Common myeloid progenitor, CD34-positive (primary cell): ENCODE data around the gene PELI2.

Experiments
- CTCF ChIA-PET: fragments of 350-600 bp; sonication (Branson Sonifier 250); formaldehyde crosslinking; loops from one replicate; lab custom pipeline; 2021; ENCODE audit warnings: antibody characterized with exemption; lab: Charles Lee
- POLR2A ChIA-PET: fragments of 350-600 bp; sonication (Branson Sonifier 250); formaldehyde crosslinking; loops from one replicate; lab custom pipeline; 2021; ENCODE audit warnings: antibody characterized with exemption; lab: Charles Lee
- DNase-seq, 3 donors: peaks; one replicate each; pipeline versions ENCODE4 v3.0.0 to v3.0.0-alpha.2; 2013
- H3K27ac ChIP-seq, 2 experiments: 1 replicate in 1 of 2; 2 replicates in 1 of 2; pipeline ENCODE4 v1.7.0; 2013; ENCODE audit warnings: inconsistent platforms in 2 of 2, low read length in 2 of 2, mild to moderate bottlenecking in 2 of 2, low read depth in 1 of 2, moderate library complexity in 1 of 2; ENCODE audit not compliant: severe bottlenecking in 2 of 2, insufficient read depth in 1 of 2, poor library complexity in 1 of 2
- H3K27me3 ChIP-seq, 5 experiments: replicated peaks in 2 of 5; 1 replicate in 3 of 5; 2 replicates in 2 of 5; pipeline versions ENCODE4 v1.6.1 to v1.7.0; 2013; ENCODE audit warnings: low read length in 4 of 5, mild to moderate bottlenecking in 2 of 5, moderate library complexity in 2 of 5, inconsistent platforms in 1 of 5; ENCODE audit not compliant: insufficient read depth in 5 of 5, control insufficient read depth in 4 of 5
- H3K36me3 ChIP-seq, 4 experiments: 1 replicate in 2 of 4; 2 replicates in 2 of 4; pipeline versions ENCODE4 v1.6.1 to v1.7.0; 2013; ENCODE audit warnings: low read length in 3 of 4, control low read depth in 1 of 4, mild to moderate bottlenecking in 1 of 4; ENCODE audit not compliant: control insufficient read depth in 4 of 4, insufficient read depth in 4 of 4
- H3K4me1 ChIP-seq, 4 experiments: 1 replicate in 3 of 4; 2 replicates in 1 of 4; pipeline versions ENCODE4 v1.6.1 to v1.7.1; 2013; ENCODE audit warnings: low read length in 3 of 4, mild to moderate bottlenecking in 3 of 4, control low read depth in 1 of 4, inconsistent platforms in 1 of 4, moderate library complexity in 1 of 4; ENCODE audit not compliant: control insufficient read depth in 4 of 4, insufficient read depth in 4 of 4; ENCODE audit errors: control extremely low read depth in 1 of 4
- H3K4me3 ChIP-seq, 7 experiments: 1 replicate in 4 of 7; 2 replicates in 3 of 7; pipeline versions ENCODE4 v1.5.1 to v1.7.0; 2013; ENCODE audit warnings: mild to moderate bottlenecking in 7 of 7, low read length in 6 of 7, moderate library complexity in 6 of 7, inconsistent platforms in 2 of 7, low read depth in 2 of 7, control low read depth in 1 of 7; ENCODE audit not compliant: insufficient read depth in 4 of 7, control insufficient read depth in 1 of 7; ENCODE audit errors: extremely low read depth in 1 of 7
- H3K9me3 ChIP-seq, 5 experiments: 1 replicate in 4 of 5; 2 replicates in 1 of 5; pipeline versions ENCODE4 v1.6.1 to v1.7.1; 2013; ENCODE audit warnings: low read length in 4 of 5, mild to moderate bottlenecking in 2 of 5, inconsistent platforms in 1 of 5, low read depth in 1 of 5, moderate library complexity in 1 of 5; ENCODE audit not compliant: control insufficient read depth in 4 of 5, insufficient read depth in 2 of 5; ENCODE audit errors: control extremely low read depth in 1 of 5
- WGBS: methylation state at CpG from one replicate; pipeline ENCODE4 v1.1.5; 2013; ENCODE audit not compliant: insufficient coverage; 5-methylcytosine and 5-hydroxymethylcytosine counted together

Gene PELI2

GRCh38 chr14:56271970-56272369 is 153.8 kb downstream of the PELI2 start:
- H3K27ac ChIP-seq = no peak overlapping the region
- no peak for DNase-seq
- no peak overlapping the region for H3K4me3 ChIP-seq
- POLR2A ChIA-PET = no interaction called here
- H3K9me3 ChIP-seq = no peaks in the 10 kb centered on the region
- peaks cover 0 to 3% (median under 1%) of the 10 kb centered on the region in 4 experiments for H3K36me3 ChIP-seq
- no peaks in the 10 kb centered on the region for H3K27me3 ChIP-seq
- CTCF ChIA-PET = no interaction called here
- H3K4me1 ChIP-seq = no peaks in the 10 kb centered on the region
- WGBS = 98% methylated on average over 5 of the region's 5 CpGs

- H3K9me3 ChIP-seq = no peaks in the 10 kb centered on the region
- ChIA-PET POLR2A (no interaction called here), CTCF (no interaction called here)
- WGBS = 96% methylated on average over 3 of the region's 3 CpGs
- no peaks in the 10 kb centered on the region for H3K27me3 ChIP-seq
- no peak for DNase-seq
- no peak overlapping the region for H3K27ac ChIP-seq
- H3K4me1 ChIP-seq = no peaks in the 10 kb centered on the region
- no peak overlapping the region for H3K4me3 ChIP-seq
- H3K36me3 ChIP-seq = peaks cover 0 to 3% (median under 1%) of the 10 kb centered on the region in 4 experiments
These were observed 154.9 kb downstream of the PELI2 start for GRCh38 chr14:56273155-56273554.

- peaks cover 0 to 3% (median under 1%) of the 10 kb centered on the region in 4 experiments for H3K36me3 ChIP-seq
- CTCF ChIA-PET = interaction anchor here (0.8 to 1.6 kb wide), 2 partner anchors 17 to 22 kb away, joined by 3 to 5 read pairs; no protein-coding TSS in a partner anchor
- no peak overlapping the region for H3K27ac ChIP-seq
- WGBS = no CpG with 5 or more reads among the region's 6 CpGs
- POLR2A ChIA-PET = no interaction called here
- H3K9me3 ChIP-seq = no peaks in the 10 kb centered on the region
- no peaks in the 10 kb centered on the region for H3K27me3 ChIP-seq
- DNase-seq = no peak
- no peaks in the 10 kb centered on the region for H3K4me1 ChIP-seq
- H3K4me3 ChIP-seq = no peak overlapping the region
These were observed 155.7 kb downstream of the PELI2 start for GRCh38 chr14:56273951-56274350.

- DNase-seq = no peak
- no CpG with 5 or more reads among the region's 1 CpG for WGBS
- H3K9me3 ChIP-seq = no peaks in the 10 kb centered on the region
- ChIA-PET POLR2A (no interaction called here), CTCF (interaction anchor here (0.5 to 1.6 kb wide), 5 partner anchors 10 to 148 kb away, joined by 3 to 5 read pairs (median 3); no protein-coding TSS in a partner anchor)
- H3K27ac ChIP-seq = no peak overlapping the region
- no peaks in the 10 kb centered on the region for H3K4me1 ChIP-seq
- no peaks in the 10 kb centered on the region for H3K27me3 ChIP-seq
- H3K4me3 ChIP-seq = no peak overlapping the region
- H3K36me3 ChIP-seq = peaks cover 0 to 3% (median under 1%) of the 10 kb centered on the region in 4 experiments
These were observed 156.3 kb downstream of the PELI2 start for GRCh38 chr14:56274556-56274955.

GRCh38 chr14:56276108-56276507 is 157.9 kb downstream of the PELI2 start:
- no peaks in the 10 kb centered on the region for H3K9me3 ChIP-seq
- no peaks in the 10 kb centered on the region for H3K27me3 ChIP-seq
- no peaks in the 10 kb centered on the region for H3K4me1 ChIP-seq
- H3K27ac ChIP-seq = no peak overlapping the region
- DNase-seq = no peak
- peaks cover 0 to 3% (median 2%) of the 10 kb centered on the region in 4 experiments for H3K36me3 ChIP-seq
- H3K4me3 ChIP-seq = no peak overlapping the region
- ChIA-PET CTCF (interaction anchor here (1.3 kb wide), 1 partner anchor 9 kb away, joined by 3 read pairs; no protein-coding TSS in a partner anchor), POLR2A (no interaction called here)
- WGBS = 81% methylated on average over 5 of the region's 5 CpGs

GRCh38 chr14:56278383-56278782 is 160.2 kb downstream of the PELI2 start:
- WGBS = no CpG with 5 or more reads among the region's 1 CpG
- POLR2A ChIA-PET = no interaction called here
- CTCF ChIA-PET = no interaction called here

GRCh38 chr14:56280843-56281242 is 162.6 kb downstream of the PELI2 start:
- H3K9me3 ChIP-seq = no peaks in the 10 kb centered on the region
- H3K4me1 ChIP-seq = peaks cover 0 to 6% (median 5%) of the 10 kb centered on the region in 4 experiments
- ChIA-PET POLR2A (no interaction called here), CTCF (interaction anchor here (1.8 to 2.9 kb wide), 2 partner anchors 18 to 59 kb away, joined by 8 to 10 read pairs; no protein-coding TSS in a partner anchor)
- H3K4me3 ChIP-seq = no peak overlapping the region
- H3K27ac ChIP-seq = no peak overlapping the region
- DNase-seq = peak; percentile 6 to 16 (median 12)
- H3K36me3 ChIP-seq = peaks cover 2 to 4% (median 3%) of the 10 kb centered on the region in 4 experiments
- WGBS = no CpG with 5 or more reads among the region's 2 CpGs
- H3K27me3 ChIP-seq = no peaks in the 10 kb centered on the region

More at GRCh38 chr14:56278383-56278782, 160.2 kb downstream of the PELI2 start:
- no peak for DNase-seq
- peaks cover 0 to 3% (median 2%) of the 10 kb centered on the region in 4 experiments for H3K36me3 ChIP-seq
- no peak overlapping the region for H3K4me3 ChIP-seq
- H3K9me3 ChIP-seq = no peaks in the 10 kb centered on the region
- H3K27me3 ChIP-seq = no peaks in the 10 kb centered on the region
- no peak overlapping the region for H3K27ac ChIP-seq
- no peaks in the 10 kb centered on the region for H3K4me1 ChIP-seq
